ENCODE data around the gene RNF146.
"Not testable (repeated sequence)": the region's sequence is repeated elsewhere in the genome, so short reads cannot be mapped to it uniquely, and the experiment has no call there.

RNF146 gene

DNA sequence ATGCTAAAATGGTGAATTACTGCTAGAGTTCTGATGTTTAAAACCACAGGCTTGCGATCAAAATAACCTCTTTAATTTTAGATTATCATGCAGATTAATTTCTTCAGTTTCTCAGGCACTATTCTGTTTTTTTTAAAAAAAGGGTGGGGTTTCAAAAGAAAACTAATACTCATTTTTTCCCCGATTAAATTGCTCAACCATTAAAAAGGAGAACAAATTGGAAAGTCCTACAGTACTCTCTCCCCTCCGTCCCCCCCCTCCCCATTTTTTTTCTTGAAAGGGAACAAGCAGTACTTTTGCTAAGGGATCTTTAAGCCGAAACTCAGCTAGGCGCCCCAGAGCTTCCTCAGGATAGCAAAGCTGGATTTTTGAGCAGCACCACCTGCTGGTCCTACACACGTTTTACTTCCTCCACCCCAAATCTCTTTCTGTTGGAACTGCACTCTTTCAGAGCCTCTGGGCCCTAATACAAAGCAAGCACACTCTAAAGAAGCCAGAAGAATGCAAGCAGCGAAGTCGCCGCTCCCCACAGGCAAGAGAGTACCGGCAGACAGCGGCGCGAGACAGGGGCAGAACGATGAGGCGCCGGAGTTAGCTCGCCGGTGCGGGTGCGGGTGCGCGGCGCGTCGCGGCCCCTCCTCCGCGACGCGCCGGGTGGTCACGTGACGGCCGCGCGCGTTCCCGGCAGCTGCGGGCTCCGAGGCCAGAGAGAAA is at the start of gene RNF146:
Gene RNF146, plus strand, starts transcription at position 687 of the 714 bp plus-strand sequence. CDS start 13,475 bp downstream, outside the sequence.
- peak; percentile 62 for DNase-seq (ENCODE audit: low read depth)

GRCh38 chr6:127219869-127220268 is 46.8 kb upstream of the RNF146 start:
- no peak for DNase-seq (ENCODE audit: low read depth)

DNA sequence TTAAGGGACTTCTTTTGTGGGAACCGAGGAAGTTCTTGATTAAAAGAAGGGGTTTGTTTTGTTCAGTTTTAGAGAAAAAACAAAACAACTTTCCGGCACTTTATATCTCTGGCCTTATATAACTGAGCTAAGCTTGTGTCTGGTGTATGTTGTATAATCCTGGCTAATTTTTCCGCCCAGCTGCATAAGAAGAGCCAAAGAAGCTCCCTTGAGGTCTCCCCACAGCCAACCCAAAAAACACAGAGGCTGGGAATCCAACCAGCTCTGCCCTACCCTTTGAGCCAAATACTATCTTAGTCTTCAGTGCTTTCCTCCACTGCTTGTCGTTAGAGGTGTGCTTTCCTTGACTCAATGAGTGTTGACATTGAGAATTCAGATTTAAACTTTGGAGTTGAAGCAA is 45.5 kb upstream of the RNF146 start:
- DNase-seq (ENCODE audit: low read depth): no peak

DNA sequence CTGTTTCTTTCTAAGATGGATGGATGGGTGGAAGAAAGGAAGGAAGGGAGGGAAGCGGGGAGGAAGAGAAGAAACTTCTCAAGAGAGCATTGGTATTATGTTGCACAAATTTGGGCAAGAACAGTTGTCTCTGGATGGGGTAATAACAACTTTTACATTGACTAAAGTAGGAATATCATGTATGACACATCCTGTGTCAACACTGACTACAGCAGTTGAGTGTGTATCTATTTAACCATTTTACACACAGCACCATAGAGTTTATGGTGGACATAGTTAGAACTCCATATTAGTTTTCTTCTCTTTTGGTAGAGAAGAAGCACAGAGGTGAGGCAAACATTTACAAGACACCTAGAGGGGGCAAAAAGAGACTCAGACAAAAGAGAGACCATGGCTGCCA is 44.2 kb upstream of the RNF146 start:
- no peak for DNase-seq (ENCODE audit: low read depth)

GRCh38 chr6:127225497-127225896 is 41.2 kb upstream of the RNF146 start:
- DNase-seq (ENCODE audit: low read depth): no peak

- DNase-seq (ENCODE audit: low read depth): not testable (repeated sequence)
Observed at GRCh38 chr6:127233819-127234218, 32.8 kb upstream of the RNF146 start.

- DNase-seq (ENCODE audit: low read depth): no peak
Observed at GRCh38 chr6:127243501-127243900, 23.2 kb upstream of the RNF146 start.

- DNase-seq (ENCODE audit: low read depth): no peak
Observed at GRCh38 chr6:127247114-127248096, 19.3 kb upstream of the RNF146 start.

- DNase-seq (ENCODE audit: low read depth): no peak
Observed at GRCh38 chr6:127249621-127250020, 17.0 kb upstream of the RNF146 start.

GRCh38 chr6:127255286-127255685 is 11.4 kb upstream of the RNF146 start:
- no peak for DNase-seq (ENCODE audit: low read depth)

GRCh38 chr6:127262896-127263295 is 3.8 kb upstream of the RNF146 start:
- no peak for DNase-seq (ENCODE audit: low read depth)

GRCh38 chr6:127263481-127263880 is 3.2 kb upstream of the RNF146 start:
- DNase-seq (ENCODE audit: low read depth): no peak

GRCh38 chr6:127266892-127267645 is 405 bp downstream of the RNF146 start:
- DNase-seq (ENCODE audit: low read depth): peak; percentile 37

DNA sequence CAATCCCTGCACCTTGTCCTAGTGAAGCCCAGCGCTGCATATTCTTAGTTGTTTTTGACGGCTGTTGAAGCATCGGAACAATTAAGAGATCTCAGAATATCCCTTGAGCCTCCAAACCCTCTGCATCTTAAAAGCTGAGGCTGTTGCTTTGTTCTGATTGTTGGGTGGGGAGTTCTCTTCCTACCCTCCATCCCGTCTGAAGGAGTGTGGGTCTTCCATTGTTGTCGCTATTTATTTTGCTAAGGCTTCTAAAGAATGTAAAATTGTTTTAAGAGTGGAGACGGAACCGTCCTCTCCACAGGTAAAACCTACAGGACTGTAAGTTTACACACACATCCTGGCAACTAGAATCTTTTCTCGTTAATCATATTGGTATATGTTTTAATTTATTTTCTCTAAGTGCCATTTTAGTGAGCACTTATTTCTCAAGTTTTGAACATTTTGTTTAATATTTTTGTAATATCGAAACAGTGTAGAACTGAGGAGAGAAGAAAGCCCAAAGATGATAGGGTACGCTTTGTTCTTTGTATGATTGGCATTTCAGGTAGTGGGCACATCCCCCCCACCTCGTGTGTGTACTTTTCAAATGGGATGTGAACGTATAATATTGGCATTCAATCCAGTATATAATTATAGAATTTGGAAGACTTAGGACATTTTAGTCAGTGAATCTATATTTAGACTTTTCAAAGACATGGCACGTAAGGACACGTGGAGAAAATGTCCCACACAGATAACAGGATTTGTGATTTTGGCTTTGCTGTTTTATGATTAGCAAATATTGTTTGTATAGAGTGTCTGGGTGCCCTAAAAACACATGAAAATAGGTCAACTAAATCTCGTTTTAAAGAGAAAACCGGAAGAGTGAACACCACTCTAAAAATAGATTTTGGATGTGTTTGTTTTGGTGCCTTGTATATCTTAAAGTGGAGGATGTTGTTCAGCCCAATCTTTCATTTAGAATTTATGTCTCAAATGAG is 1.3 kb downstream of the RNF146 start:
- DNase-seq (ENCODE audit: low read depth): no peak

GRCh38 chr6:127272576-127272975 is 5.9 kb downstream of the RNF146 start:
- DNase-seq (ENCODE audit: low read depth): no peak

GRCh38 chr6:127273499-127273898 is 6.8 kb downstream of the RNF146 start:
- DNase-seq (ENCODE audit: low read depth): no peak

GRCh38 chr6:127276331-127276730 is 9.7 kb downstream of the RNF146 start:
- DNase-seq (ENCODE audit: low read depth): no peak

GRCh38 chr6:127277878-127278843 is 11.5 kb downstream of the RNF146 start:
- no peak for DNase-seq (ENCODE audit: low read depth)

DNA sequence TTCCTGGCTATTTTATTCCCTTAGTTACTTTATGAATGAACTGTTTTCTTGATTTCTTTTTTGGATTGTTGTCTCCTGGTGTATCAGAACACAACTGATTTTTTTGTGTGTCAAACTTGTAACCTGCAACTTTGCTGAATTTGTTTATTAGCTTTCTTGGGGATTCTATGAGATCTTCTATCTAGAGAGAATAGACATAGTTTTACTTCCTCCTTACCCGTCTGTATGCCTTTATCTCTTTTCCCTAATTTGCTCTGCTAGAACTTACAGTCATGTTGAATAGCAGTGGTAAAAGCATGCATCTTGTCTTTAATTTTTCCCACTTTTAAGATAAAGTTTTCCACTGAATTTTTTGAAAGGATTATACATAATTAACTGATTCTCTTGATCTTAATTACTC is 13.2 kb downstream of the RNF146 start:
- no peak for DNase-seq (ENCODE audit: low read depth)

- DNase-seq (ENCODE audit: low read depth): no peak
Observed at GRCh38 chr6:127282184-127282583, 15.5 kb downstream of the RNF146 start.

Data from stimulated activated CD8-positive, alpha-beta memory T cell treated with anti-CD3 and anti-CD28 coated beads, Interleukin-12 subunit alpha, Interleukin-12 subunit beta, amount 100 ng/mL, for 4 hours (primary cell).